ENCODE results near the gene CALN1.

DNA sequence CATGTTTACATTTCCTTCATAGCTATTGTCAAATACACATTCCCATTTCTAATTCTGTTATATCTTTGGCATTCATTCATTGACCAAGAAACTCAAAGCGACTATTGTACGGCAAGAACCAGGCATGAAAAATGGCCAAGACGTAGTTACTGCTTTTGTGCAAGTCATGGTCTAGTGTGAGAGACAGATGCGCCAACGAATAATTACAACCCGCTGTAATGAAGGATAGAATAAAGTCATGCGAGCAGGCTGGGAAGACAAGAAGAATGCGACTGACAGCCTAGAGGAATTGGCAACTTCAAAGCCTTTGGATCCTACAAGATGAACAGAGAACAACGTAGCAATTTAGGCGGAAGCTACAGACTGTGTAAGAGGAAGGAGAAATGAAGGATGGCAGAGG, 221.2 kb downstream of the CALN1 start:
- no peak for TF ChIP-seq CTCF (conservative IDR thresholded peaks at IDR 0.05)
- TF ChIP-seq ZFX (IDR thresholded peaks at IDR 0.05), result no peak
